GM23248 (cell line): ENCODE measurements around the gene CHST13. TPM values are rescaled to one million over a fixed set of nuclear protein-coding genes. Genes with fewer than 3 reads are reported as not detected.

ENCODE experiments used
- DNase-seq: peaks from one replicate; pipeline ENCODE4 v3.0.0-alpha.2; 2015
- H2AFZ ChIP-seq: fragments of 200-600 bp; sonication (generic); 2 replicates; pipeline ENCODE4 v1.6.1; 2016; ENCODE audit warnings: antibody characterized with exemption
- H3F3A ChIP-seq: fragments of 200-600 bp; sonication (generic); 2 replicates; pipeline ENCODE4 v1.6.1; 2016; ENCODE audit warnings: mild to moderate bottlenecking, antibody characterized with exemption, mixed run types; ENCODE audit not compliant: insufficient read depth
- H3K27ac ChIP-seq: fragments of 200-600 bp; sonication (generic); 2 replicates; pipeline ENCODE4 v1.5.1; 2016; ENCODE audit warnings: mild to moderate bottlenecking
- H3K27me3 ChIP-seq: fragments of 200-600 bp; sonication (generic); replicated peaks from 2 replicates; pipeline ENCODE4 v1.6.1; 2016; ENCODE audit warnings: mild to moderate bottlenecking; ENCODE audit not compliant: insufficient read depth
- H3K36me3 ChIP-seq: fragments of 200-600 bp; sonication (generic); 2 replicates; pipeline ENCODE4 v1.6.1; 2016; ENCODE audit warnings: low read depth, mild to moderate bottlenecking
- H3K4me1 ChIP-seq: fragments of 200-600 bp; sonication (generic); 2 replicates; pipeline ENCODE4 v1.6.1; 2016; ENCODE audit warnings: mild to moderate bottlenecking; ENCODE audit not compliant: insufficient read depth
- H3K4me2 ChIP-seq: fragments of 200-600 bp; sonication (generic); one replicate; pipeline ENCODE4 v1.6.1; 2016; ENCODE audit warnings: mild to moderate bottlenecking; ENCODE audit not compliant: unreplicated experiment
- H3K4me3 ChIP-seq: fragments of 200-600 bp; sonication (generic); 2 replicates; pipeline ENCODE4 v1.5.1; 2016; ENCODE audit warnings: mild to moderate bottlenecking
- H3K79me2 ChIP-seq: fragments of 200-600 bp; sonication (generic); 2 replicates; pipeline ENCODE4 v1.6.1; 2016; ENCODE audit warnings: mild to moderate bottlenecking; ENCODE audit not compliant: insufficient read depth
- H3K9ac ChIP-seq: fragments of 200-600 bp; sonication (generic); 2 replicates; pipeline ENCODE4 v1.6.1; 2016; ENCODE audit warnings: mild to moderate bottlenecking
- H3K9me2 ChIP-seq: fragments of 200-600 bp; sonication (generic); 2 replicates; pipeline ENCODE4 v1.6.1; 2016; ENCODE audit warnings: mixed run types, mild to moderate bottlenecking, moderate library complexity; ENCODE audit not compliant: insufficient read depth
- H3K9me3 ChIP-seq: fragments of 200-600 bp; sonication (generic); one replicate; pipeline ENCODE4 v1.6.1; 2017; ENCODE audit warnings: low read depth
- H4K20me1 ChIP-seq: fragments of 200-600 bp; sonication (generic); 2 replicates; pipeline ENCODE4 v1.6.0; 2016; ENCODE audit not compliant: insufficient read depth
- EZH2 ChIP-seq: fragments of 200-600 bp; sonication (generic); IDR thresholded peaks from 2 replicates; pipeline ENCODE4 v1.6.1; 2018; ENCODE audit warnings: antibody characterized with exemption, mild to moderate bottlenecking; ENCODE audit not compliant: insufficient read depth, poor library complexity, severe bottlenecking
- EZH2phosphoT487 ChIP-seq: fragments of 200-600 bp; sonication (generic); IDR thresholded peaks from 2 replicates; pipeline ENCODE4 v1.6.1; 2018; ENCODE audit warnings: antibody characterized with exemption, moderate library complexity, mild to moderate bottlenecking, low read depth; ENCODE audit not compliant: insufficient read depth
- WGBS, 2 experiments: methylation state at CpG; one replicate each; pipeline ENCODE4 v1.1.6; 2015 to 2017; ENCODE audit warnings: low lambda C conversion rate in 2 of 2, low coverage in 1 of 2; ENCODE audit errors: missing lambda C conversion rate in 2 of 2; 5-methylcytosine and 5-hydroxymethylcytosine counted together
- in situ Hi-C: fragments of 300-500 bp; cut with MboI; formaldehyde crosslinking; loops from 2 replicates; pipeline ENCODE4 v1.15.0; 2020
- polyA plus RNA-seq: library from polyadenylated mRNA; unstranded; fragments of >200 nt; fragmentation: Nextera tagmentation; extraction: Ambion mirVana; gene quantifications from 2 replicates; pipeline ENCODE4 v1.2.1, GENCODE V29; 2016
- total RNA-seq: library from RNA; depleted of rRNA; stranded (reverse); fragments of >200 nt; shearing (Covaris generic); gene quantifications from 2 replicates; pipeline ENCODE4 v1.2.3, GENCODE V29; 2014

Gene CHST13
- total and polyA plus RNA-seq, 2 experiments from 2014 or later, result 0.11 TPM; not detected in 1

DNA sequence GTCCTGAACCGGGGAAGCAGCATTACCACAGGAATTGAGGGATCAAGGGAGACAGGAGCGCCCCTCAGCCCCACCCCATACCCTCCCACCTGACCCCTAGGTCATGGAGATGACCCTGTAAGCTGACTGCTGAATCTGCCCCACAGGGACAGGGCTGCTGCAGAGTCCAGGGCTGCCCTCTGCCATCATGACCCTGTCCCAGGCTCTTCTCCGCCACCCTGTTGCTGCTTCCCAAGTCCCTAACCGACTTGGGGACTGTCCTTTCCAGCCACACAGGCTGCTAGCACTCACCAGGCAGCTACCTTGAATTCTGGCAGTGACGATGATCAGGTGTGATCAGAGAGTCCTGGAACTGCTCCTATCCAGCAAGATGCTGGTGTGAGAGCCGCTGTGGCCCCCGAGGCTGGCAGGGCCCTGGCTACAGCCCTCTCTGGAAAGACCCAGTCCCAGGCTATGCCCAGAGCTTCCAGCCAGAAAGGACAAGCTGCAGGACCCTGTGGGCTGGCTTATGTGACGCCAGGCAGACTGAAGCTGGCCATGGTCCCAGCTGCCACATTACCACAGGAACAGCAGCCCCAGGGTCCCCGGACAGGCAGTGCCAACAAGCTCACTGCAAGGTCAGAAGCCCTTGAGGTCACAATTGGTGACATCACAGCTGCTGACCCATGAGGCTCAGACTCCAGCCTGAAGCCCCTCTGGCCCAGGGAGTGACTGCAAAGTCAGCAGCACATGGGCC, 34.5 kb downstream of the CHST13 start, which contains the start of gene C3orf22:
Gene C3orf22, minus strand, starts transcription at position 597 of the 736 bp plus-strand sequence. CDS start 5,542 bp downstream, outside the sequence.
- Histone ChIP-seq H3K4me1 (no peaks in the 10 kb centered on the region), H3K9me2 (no peaks in the 10 kb centered on the region), H3F3A (no peaks in the 10 kb centered on the region), H4K20me1 (no peaks in the 10 kb centered on the region), H3K4me3 (no peak within 1 kb of the TSS), H3K27ac (no peak within 1 kb of the TSS), H3K79me2 (no peaks in the 10 kb centered on the region), H2AFZ (no peak within 1 kb of the TSS), H3K9ac (no peak within 1 kb of the TSS), H3K9me3 (no peaks in the 10 kb centered on the region), H3K27me3 (peaks cover 14% of the 10 kb centered on the region), H3K36me3 (no peaks in the 10 kb centered on the region), H3K4me2 (no peak within 1 kb of the TSS)
- in situ Hi-C loops, result no loop called here
- 65 to 67% methylated on average over 9 of the region's 9 CpGs for WGBS, 2 experiments
- DNase-seq, result no peak
- TF ChIP-seq EZH2, result no peak
- no peak for TF ChIP-seq EZH2phosphoT487

DNA sequence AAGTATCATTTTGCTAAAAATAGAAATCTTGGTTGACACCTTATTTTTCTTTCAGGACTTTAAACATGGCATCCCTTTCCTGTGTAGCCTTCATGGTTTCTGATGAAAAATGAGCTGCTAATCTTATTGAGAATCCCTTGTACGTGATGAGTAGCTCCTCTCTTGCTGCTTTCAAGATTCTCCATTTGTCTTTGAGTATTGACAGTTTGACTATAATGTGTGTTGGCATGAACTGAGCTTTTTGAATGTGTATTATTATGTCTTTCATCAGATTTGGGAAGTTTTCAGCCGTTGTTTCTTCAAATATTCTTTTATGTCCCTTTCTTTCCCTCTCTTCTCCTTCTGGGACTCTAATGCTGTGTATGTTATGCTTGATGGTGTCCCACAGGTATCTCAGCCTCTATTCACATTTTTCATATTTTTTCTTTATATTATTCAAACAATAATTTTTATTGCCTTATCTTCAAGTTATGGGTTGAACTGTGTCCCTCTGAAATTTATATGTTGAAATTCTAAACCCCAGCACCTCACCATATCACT, 38.9 kb downstream of the CHST13 start:
- 32 to 45% methylated on average over 2 of the region's 2 CpGs for WGBS, 2 experiments
- no peaks in the 10 kb centered on the region for H3K9me2 ChIP-seq
- DNase-seq, result no peak
- H3K9ac ChIP-seq, result no peak overlapping the region
- H3K9me3 ChIP-seq, result no peaks in the 10 kb centered on the region
- no peak overlapping the region for H3K27ac ChIP-seq
- H3K36me3 ChIP-seq, result no peaks in the 10 kb centered on the region
- H3K79me2 ChIP-seq, result no peaks in the 10 kb centered on the region
- H4K20me1 ChIP-seq, result no peaks in the 10 kb centered on the region
- in situ Hi-C loops, result no loop called here
- TF ChIP-seq EZH2phosphoT487 (no peak), EZH2 (no peak)
- no peak overlapping the region for H3K4me2 ChIP-seq
- H2AFZ ChIP-seq, result no peak overlapping the region
- no peaks in the 10 kb centered on the region for H3K4me1 ChIP-seq
- H3F3A ChIP-seq, result no peaks in the 10 kb centered on the region
- peaks cover 18% of the 10 kb centered on the region for H3K27me3 ChIP-seq
- H3K4me3 ChIP-seq, result no peak overlapping the region

DNA sequence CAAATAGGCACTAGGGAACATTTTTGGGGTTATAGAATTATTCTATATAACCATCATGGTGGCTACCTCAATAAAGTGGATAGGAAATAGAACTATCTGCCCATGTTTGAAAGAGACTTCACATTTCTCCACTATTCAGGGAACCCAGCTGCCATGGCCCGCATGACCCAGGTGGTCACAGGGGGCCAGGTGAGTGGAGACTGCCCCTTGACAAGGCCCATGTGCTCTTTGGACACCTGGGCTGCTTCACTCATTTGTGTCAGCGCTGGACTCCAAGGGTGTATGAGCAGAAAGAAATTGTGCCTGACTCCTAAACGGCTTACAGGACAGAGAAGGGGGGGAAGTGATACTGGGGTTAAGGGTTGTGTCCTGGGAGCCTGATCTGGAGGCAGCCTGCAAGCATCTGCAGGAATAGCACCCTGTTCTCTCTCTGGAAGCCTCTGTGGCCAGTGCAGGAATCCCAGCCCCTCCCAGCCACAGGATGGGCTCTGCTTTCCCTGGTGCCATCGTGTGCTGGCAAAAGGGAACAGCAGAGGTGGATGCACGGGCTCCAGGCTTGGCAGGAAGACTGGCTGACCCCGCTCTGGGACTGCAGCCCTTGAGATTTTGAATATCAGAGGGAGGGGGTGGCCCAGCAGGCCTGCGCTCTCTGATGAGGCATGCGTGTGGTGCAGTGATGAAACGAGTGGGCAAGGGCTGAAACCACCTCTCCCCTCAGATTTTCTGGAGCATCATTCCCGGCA, 43.9 kb downstream of the CHST13 start:
- Histone ChIP-seq H3K36me3 (no peaks in the 10 kb centered on the region), H2AFZ (no peak overlapping the region), H3K9me3 (no peaks in the 10 kb centered on the region), H3K27ac (no peak overlapping the region), H3K27me3 (peaks cover 5% of the 10 kb centered on the region; the same call in 1 of the 2 replicates), H3F3A (no peaks in the 10 kb centered on the region), H4K20me1 (no peaks in the 10 kb centered on the region), H3K4me1 (no peaks in the 10 kb centered on the region), H3K79me2 (no peaks in the 10 kb centered on the region), H3K9me2 (no peaks in the 10 kb centered on the region), H3K4me2 (no peak overlapping the region), H3K4me3 (no peak overlapping the region), H3K9ac (no peak overlapping the region)
- in situ Hi-C loops, result no loop called here
- DNase-seq, result no peak
- TF ChIP-seq EZH2 (no peak), EZH2phosphoT487 (no peak)
- WGBS, 2 experiments, result 61 to 64% methylated on average over 10 of the region's 10 CpGs

DNA sequence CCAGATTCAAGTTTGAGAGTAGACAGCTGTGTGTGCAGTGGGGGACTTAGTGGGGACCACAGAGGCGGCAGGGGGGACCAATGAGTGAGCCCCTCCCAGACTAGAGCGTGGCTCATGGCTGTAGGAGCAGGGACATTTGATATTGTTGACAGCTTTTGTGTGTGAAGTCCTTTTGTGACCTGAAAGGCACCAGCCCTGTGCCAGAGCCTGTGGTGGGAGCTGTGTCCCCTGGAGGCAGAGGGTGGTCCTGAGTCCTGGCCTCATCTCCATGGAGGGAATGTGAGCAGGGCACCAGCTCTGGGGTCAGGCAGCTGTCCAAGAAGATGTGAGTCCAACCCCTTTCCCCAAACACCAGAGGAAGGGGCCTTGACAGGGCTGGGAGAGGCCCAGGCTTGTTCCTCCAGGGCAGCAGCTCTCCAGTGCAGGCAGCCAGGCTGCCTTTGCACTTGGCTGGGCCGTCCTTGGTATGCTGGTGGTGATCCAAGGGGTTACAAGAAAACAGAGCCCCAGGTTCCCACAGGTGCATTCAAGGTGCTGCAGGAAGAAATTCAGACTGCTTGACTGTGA, 44.9 kb downstream of the CHST13 start:
- H3K4me3 ChIP-seq, result no peak overlapping the region
- in situ Hi-C loops, result no loop called here
- H3K9me3 ChIP-seq, result no peaks in the 10 kb centered on the region
- H3K9ac ChIP-seq, result no peak overlapping the region
- H3K36me3 ChIP-seq, result no peaks in the 10 kb centered on the region
- H3F3A ChIP-seq, result no peaks in the 10 kb centered on the region
- H4K20me1 ChIP-seq, result no peaks in the 10 kb centered on the region
- 29 to 34% methylated on average over 3 of the region's 3 CpGs for WGBS, 2 experiments
- H3K4me2 ChIP-seq, result no peak overlapping the region
- peaks cover 4% of the 10 kb centered on the region; the same call in 1 of the 2 replicates for H3K27me3 ChIP-seq
- H3K27ac ChIP-seq, result no peak overlapping the region
- no peak for TF ChIP-seq EZH2
- no peak for TF ChIP-seq EZH2phosphoT487
- H3K4me1 ChIP-seq, result no peaks in the 10 kb centered on the region
- no peaks in the 10 kb centered on the region for H3K9me2 ChIP-seq
- DNase-seq, result no peak
- no peak overlapping the region for H2AFZ ChIP-seq
- no peaks in the 10 kb centered on the region for H3K79me2 ChIP-seq
